Lower lobe of right lung (tissue), 2 donors: ENCODE results near the gene TMEM239. TPM values are rescaled to one million over a fixed set of nuclear protein-coding genes. Genes with fewer than 3 reads are reported as not detected.

Experiments
- ATAC-seq, 2 donors: fragments of 200-7000 bp; cut with Tn5 transposase; one replicate each; pipeline ENCODE4 v1.9.1; 2020 to 2022; ENCODE audit warnings: mild to moderate bottlenecking in 2 of 2, moderate library complexity in 2 of 2
- DNase-seq: peaks from one replicate; pipeline ENCODE4 v3.0.0-alpha.2; 2020
- H3K27ac ChIP-seq: fragments of 200-600 bp; one replicate; pipeline ENCODE4 v1.8.0; 2022
- H3K27me3 ChIP-seq: fragments of 200-600 bp; one replicate; pipeline ENCODE4 v1.8.0; 2022; ENCODE audit warnings: low read depth
- H3K36me3 ChIP-seq: fragments of 200-600 bp; one replicate; pipeline ENCODE4 v1.8.0; 2022; ENCODE audit warnings: mild to moderate bottlenecking
- H3K4me1 ChIP-seq: fragments of 200-600 bp; one replicate; pipeline ENCODE4 v1.8.0; 2022
- H3K4me3 ChIP-seq: fragments of 200-600 bp; one replicate; pipeline ENCODE4 v1.8.0; 2022; ENCODE audit warnings: mild to moderate bottlenecking
- H3K9me3 ChIP-seq: fragments of 200-600 bp; one replicate; pipeline ENCODE4 v1.8.0; 2022
- CTCF ChIP-seq: fragments of 200-600 bp; IDR thresholded peaks from one replicate; pipeline ENCODE4 v1.8.0; 2022; ENCODE audit warnings: antibody characterized with exemption, mild to moderate bottlenecking
- intact Hi-C: fragments of 100-400 bp; cut with DNase I; formaldehyde crosslinking; loops from one replicate; pipeline ENCODE4 v1.11.0; 2022
- total RNA-seq: library from RNA; stranded (reverse); fragmentation: NEBNext Ultra II Directional; extraction: Animal tissue kit (Norgen Biotek cat#: 25700); gene quantifications from one replicate; pipeline ENCODE4 v1.2.1, GENCODE V29; 2021
- donor health status: DM: no; HTN: yes; CAD: no; lungs with severe emphysema.

TMEM239 gene
- total RNA-seq, 1 donor from 2014 or later = not detected

- no peaks in the 10 kb centered on the region for H3K9me3 ChIP-seq
- TF ChIP-seq CTCF = no peak
- intact Hi-C loops = no loop called here
- H3K36me3 ChIP-seq = peaks cover 16% of the 10 kb centered on the region
- H3K27me3 ChIP-seq = no peaks in the 10 kb centered on the region
- DNase-seq (no peak), ATAC-seq (no peak)
- no peaks in the 10 kb centered on the region for H3K4me1 ChIP-seq
- H3K4me3 ChIP-seq = no peak overlapping the region
- H3K27ac ChIP-seq = no peak overlapping the region
Measured at GRCh38 chr20:2833761-2834160, 17.6 kb downstream of the TMEM239 start.

- ATAC-seq = no peak
- Histone ChIP-seq H3K4me1 (peaks cover under 1% of the 10 kb centered on the region), H3K4me3 (no peak overlapping the region), H3K27ac (no peak overlapping the region), H3K36me3 (peaks cover 16% of the 10 kb centered on the region), H3K9me3 (no peaks in the 10 kb centered on the region), H3K27me3 (no peaks in the 10 kb centered on the region)
- no peak for DNase-seq
- intact Hi-C loops = no loop called here
- no peak for TF ChIP-seq CTCF
Measured at GRCh38 chr20:2834401-2835110, 18.4 kb downstream of the TMEM239 start.

- H3K4me1 ChIP-seq = peaks cover 9% of the 10 kb centered on the region
- intact Hi-C loops = no loop called here
- no peaks in the 10 kb centered on the region for H3K9me3 ChIP-seq
- DNase-seq (no peak), ATAC-seq (no peak)
- H3K27me3 ChIP-seq = no peaks in the 10 kb centered on the region
- H3K27ac ChIP-seq = no peak overlapping the region
- no peak overlapping the region for H3K4me3 ChIP-seq
- peaks cover 16% of the 10 kb centered on the region for H3K36me3 ChIP-seq
- no peak for TF ChIP-seq CTCF
Measured at GRCh38 chr20:2835331-2835796, 19.2 kb downstream of the TMEM239 start.

GRCh38 chr20:2836035-2836434, 19.9 kb downstream of the TMEM239 start:
- Histone ChIP-seq H3K9me3 (no peaks in the 10 kb centered on the region), H3K27me3 (no peaks in the 10 kb centered on the region), H3K4me1 (peaks cover 9% of the 10 kb centered on the region), H3K4me3 (no peak overlapping the region), H3K27ac (no peak overlapping the region), H3K36me3 (peaks cover 16% of the 10 kb centered on the region)
- intact Hi-C loops = no loop called here
- no peak for ATAC-seq
- TF ChIP-seq CTCF = no peak
- DNase-seq = no peak

GRCh38 chr20:2837221-2837960, 21.2 kb downstream of the TMEM239 start:
- H3K9me3 ChIP-seq = no peaks in the 10 kb centered on the region
- peaks cover 20% of the 10 kb centered on the region for H3K4me1 ChIP-seq
- ATAC-seq (no peak), DNase-seq (no peak)
- H3K27ac ChIP-seq = no peak overlapping the region
- intact Hi-C loops = no loop called here
- H3K27me3 ChIP-seq = no peaks in the 10 kb centered on the region
- H3K4me3 ChIP-seq = no peak overlapping the region
- no peak for TF ChIP-seq CTCF
- H3K36me3 ChIP-seq = peaks cover 16% of the 10 kb centered on the region
